Astrocyte (in vitro differentiated cells and primary cell): Measurements from ENCODE around the gene PELI3.
A peak's percentile ranks its signal among the peaks of the same experiment; 100 is the strongest.

ENCODE experiments used
- CTCF ChIP-seq: IDR thresholded peaks from 2 replicates; pipeline ENCODE4 v1.5.1; 2011; ENCODE audit warnings: low read depth, mild to moderate bottlenecking, inconsistent platforms, low read length, moderate library complexity; ENCODE audit not compliant: insufficient read depth
- EZH2 ChIP-seq: IDR thresholded peaks from 2 replicates; pipeline ENCODE4 v1.6.1; 2012; ENCODE audit warnings: mild to moderate bottlenecking, low read length, inconsistent platforms; ENCODE audit not compliant: insufficient read depth

- peak; percentile 44 for TF ChIP-seq CTCF
- peak; percentile 6 for TF ChIP-seq EZH2
Observed at GRCh38 chr11:66418168-66418985, 48.3 kb upstream of the PELI3 start.
